Heart right ventricle (tissue), 16 donors: Measurements from ENCODE around the gene TNFAIP2. TPM values are rescaled to one million over a fixed set of nuclear protein-coding genes. Genes with fewer than 3 reads are reported as not detected.
"Not testable (repeated sequence)": the region's sequence is repeated elsewhere in the genome, so short reads cannot be mapped to it uniquely, and the experiment has no call there.

Source experiments
- ATAC-seq, 8 donors: fragments of 200-7000 bp; cut with Tn5 transposase; one replicate each; pipeline ENCODE4 v1.9.1; 2020; ENCODE audit warnings: mild to moderate bottlenecking in 8 of 8, moderate library complexity in 8 of 8, moderate number of reproducible peaks in 1 of 8
- DNase-seq, 2 donors: peaks; one replicate each; pipeline ENCODE4 v3.0.0-alpha.2; 2020
- H3K27ac ChIP-seq, 10 donors: fragments of 200-600 bp; sonication (generic) in 2 of 10; one replicate each; pipeline versions ENCODE4 v1.5.0 to v1.8.0; 2020 to 2022; ENCODE audit warnings: mild to moderate bottlenecking in 3 of 10
- H3K27me3 ChIP-seq, 7 donors: fragments of 200-600 bp; one replicate each; pipeline ENCODE4 v1.8.0; 2021 to 2022; ENCODE audit warnings: mild to moderate bottlenecking in 2 of 7
- H3K36me3 ChIP-seq, 9 donors: fragments of 200-600 bp; sonication (generic) in 1 of 9; one replicate each; pipeline versions ENCODE4 v1.5.0 to v1.8.0; 2020 to 2022; ENCODE audit warnings: mild to moderate bottlenecking in 2 of 9
- H3K4me1 ChIP-seq, 9 donors: fragments of 200-600 bp; sonication (generic) in 1 of 9; one replicate each; pipeline versions ENCODE4 v1.5.0 to v1.8.0; 2020 to 2022; ENCODE audit warnings: mild to moderate bottlenecking in 4 of 9
- H3K4me3 ChIP-seq, 10 donors: fragments of 200-600 bp; sonication (generic) in 2 of 10; one replicate each; pipeline versions ENCODE4 v1.5.0 to v1.8.0; 2020 to 2022; ENCODE audit warnings: mild to moderate bottlenecking in 7 of 10, moderate library complexity in 2 of 10
- H3K9me3 ChIP-seq, 11 donors: fragments of 200-600 bp in 10 of 11; sonication (generic) in 2 of 11; one replicate each; pipeline versions ENCODE4 v1.5.0 to v1.8.0; 2013 to 2022; ENCODE audit warnings: mild to moderate bottlenecking in 2 of 11, control low read depth in 1 of 11, moderate library complexity in 1 of 11
- WGBS, 2 donors: extraction: QIAGEN DNeasy Blood & Tissue Kit; methylation state at CpG; one replicate each; pipeline ENCODE4 v1.1.7; 2013; ENCODE audit warnings: inconsistent platforms in 1 of 2; 5-methylcytosine and 5-hydroxymethylcytosine counted together
- intact Hi-C, 10 donors: fragments of 100-400 bp; cut with DNase I; formaldehyde crosslinking; loops; one replicate each; pipeline versions ENCODE4 v1.11.1 to v1.14.2; 2022
- polyA plus RNA-seq, 2 donors: library from polyadenylated mRNA; stranded (reverse); fragments of 200-250 nt; gene quantifications; one replicate each; pipeline ENCODE4 v1.2.3, GENCODE V29; 2013
- total RNA-seq, 10 donors: library from RNA; stranded (reverse); fragmentation: NEBNext Ultra II Directional in 3 of 10; extraction: Animal tissue kit (Norgen Biotek cat#: 25700) in 3 of 10; gene quantifications; one replicate each; pipeline versions ENCODE4 v1.2.1 to v1.2.4, GENCODE V29; 2021 to 2023
- TF ChIP-seq, protein P1 (sequence below), 9 donors: fragments of 200-600 bp; sonication (generic) in 2 of 9; IDR thresholded peaks; one replicate each; pipeline versions ENCODE4 v1.5.0 to v1.8.0; 2021 to 2022; ENCODE audit warnings: antibody characterized with exemption in 9 of 9, mild to moderate bottlenecking in 5 of 9, moderate library complexity in 1 of 9
- donor health status: Arrhythmogenic right ventricular cardiomyopathy.
- donor health status: ischemic (EF 13 %, LVEDD 7.1; RV severe dilation, severe dysfunction).
- donor health status: healthy with polysubstance abuse.
- donor health status: DM: no; HTN: yes; CAD: no.
- donor health status: DM: no; HTN: no; CAD: no.
- donor health status: ischemic (EF 25% LVEDD 6.9; RV normal size, moderate dysfunction).
- donor health status: ischemic (EF 25% LVEDD 5.7; RV mildly dilated, moderate dysfunction).
- donor health status: healthy.
- donor health status: DM: yes; HTN: yes; CAD: no.
- donor health status: Ischemic cardiomyopathy.
- donor health status: ischemic (EF 35%, LVEDD 5.7; RV mildly dilated, moderate dysfunction).
- donor health status: nonischemic (EF 11% LVEDD 7.7; RV severe dilation, severe dysfunction).
- donor health status: DM: yes; HTN: yes; CAD: no.
- donor health status: PGD.
- donor health status: ischemic (EF 29% LVEDD 5.4; RV normal size, mild dysfunction).
- donor health status: nonischemic (EF 23%, LVEDD 6.1; RV moderate dilation, normal function).

Gene TNFAIP2
- total and polyA plus RNA-seq, 12 donors: 21.8 to 138 (median 42.0) TPM

- no peaks in the 10 kb centered on the region for H3K27me3 ChIP-seq
These were observed 7.3 kb upstream of the TNFAIP2 start for GRCh38 chr14:103115845-103116572.

GRCh38 chr14:103116636-103117035 lies 6.6 kb upstream of the TNFAIP2 start:
- Histone ChIP-seq H3K4me1 (peaks cover 0 to 87% (median 44%) of the 10 kb centered on the region in 9 donors), H3K27ac (no peak overlapping the region), H3K27me3 (no peaks in the 10 kb centered on the region), H3K4me3 (no peak overlapping the region), H3K9me3 (no peaks in the 10 kb centered on the region), H3K36me3 (no peaks in the 10 kb centered on the region)
- intact Hi-C loops: no loop called here
- TF ChIP-seq, protein P1, sequence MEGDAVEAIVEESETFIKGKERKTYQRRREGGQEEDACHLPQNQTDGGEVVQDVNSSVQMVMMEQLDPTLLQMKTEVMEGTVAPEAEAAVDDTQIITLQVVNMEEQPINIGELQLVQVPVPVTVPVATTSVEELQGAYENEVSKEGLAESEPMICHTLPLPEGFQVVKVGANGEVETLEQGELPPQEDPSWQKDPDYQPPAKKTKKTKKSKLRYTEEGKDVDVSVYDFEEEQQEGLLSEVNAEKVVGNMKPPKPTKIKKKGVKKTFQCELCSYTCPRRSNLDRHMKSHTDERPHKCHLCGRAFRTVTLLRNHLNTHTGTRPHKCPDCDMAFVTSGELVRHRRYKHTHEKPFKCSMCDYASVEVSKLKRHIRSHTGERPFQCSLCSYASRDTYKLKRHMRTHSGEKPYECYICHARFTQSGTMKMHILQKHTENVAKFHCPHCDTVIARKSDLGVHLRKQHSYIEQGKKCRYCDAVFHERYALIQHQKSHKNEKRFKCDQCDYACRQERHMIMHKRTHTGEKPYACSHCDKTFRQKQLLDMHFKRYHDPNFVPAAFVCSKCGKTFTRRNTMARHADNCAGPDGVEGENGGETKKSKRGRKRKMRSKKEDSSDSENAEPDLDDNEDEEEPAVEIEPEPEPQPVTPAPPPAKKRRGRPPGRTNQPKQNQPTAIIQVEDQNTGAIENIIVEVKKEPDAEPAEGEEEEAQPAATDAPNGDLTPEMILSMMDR (IDR thresholded peaks at IDR 0.05): no peak
- ATAC-seq (no peak), DNase-seq (no peak)
- 91 to 93% methylated on average over 17 of the region's 17 CpGs for WGBS, 2 donors

More at GRCh38 chr14:103115845-103116572, 7.3 kb upstream of the TNFAIP2 start:
- Histone ChIP-seq H3K9me3 (no peaks in the 10 kb centered on the region), H3K4me1 (peaks cover 0 to 87% (median 44%) of the 10 kb centered on the region in 9 donors), H3K27ac (peak overlapping the region in 1 of 10 donors; percentile 80), H3K4me3 (no peak overlapping the region), H3K36me3 (no peaks in the 10 kb centered on the region)
- no peak for ATAC-seq
- TF ChIP-seq, protein P1 (IDR thresholded peaks at IDR 0.05): no peak
- WGBS, 2 donors: 87 to 96% methylated on average over 10 of the region's 10 CpGs
- no peak for DNase-seq
- intact Hi-C loops: no loop called here

DNA sequence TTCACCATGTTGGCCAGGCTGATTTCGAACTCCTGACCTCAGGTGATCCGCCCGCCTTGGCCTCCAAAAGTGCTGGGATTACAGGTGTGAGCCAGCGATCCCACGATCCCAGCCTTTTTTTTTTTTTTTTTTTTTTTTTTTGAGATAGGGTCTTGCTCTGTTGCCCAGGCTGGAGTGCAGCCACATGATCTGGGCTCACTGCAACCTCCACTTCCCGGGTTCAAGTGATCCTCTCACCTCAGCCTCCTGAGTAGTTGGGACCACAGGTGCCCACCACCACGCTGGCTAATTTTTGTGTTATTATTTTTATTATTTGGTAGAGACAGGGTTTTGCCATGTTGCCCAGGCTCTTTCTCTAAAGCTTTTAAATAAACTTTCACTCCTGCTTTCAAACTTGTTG lies 5.8 kb upstream of the TNFAIP2 start:
- WGBS, 2 donors: 92% methylated on average over 7 of the region's 7 CpGs
- H3K9me3 ChIP-seq, intact Hi-C loops, H3K27me3 ChIP-seq, H3K36me3 ChIP-seq, ATAC-seq, H3K4me3 ChIP-seq, DNase-seq: not testable (repeated sequence)
- peaks cover 7 to 87% (median 47%) of the 10 kb centered on the region in 9 donors for H3K4me1 ChIP-seq
- peak overlapping the region in 7 of 10 donors; percentile 19 to 71 (median 45) for H3K27ac ChIP-seq

DNA sequence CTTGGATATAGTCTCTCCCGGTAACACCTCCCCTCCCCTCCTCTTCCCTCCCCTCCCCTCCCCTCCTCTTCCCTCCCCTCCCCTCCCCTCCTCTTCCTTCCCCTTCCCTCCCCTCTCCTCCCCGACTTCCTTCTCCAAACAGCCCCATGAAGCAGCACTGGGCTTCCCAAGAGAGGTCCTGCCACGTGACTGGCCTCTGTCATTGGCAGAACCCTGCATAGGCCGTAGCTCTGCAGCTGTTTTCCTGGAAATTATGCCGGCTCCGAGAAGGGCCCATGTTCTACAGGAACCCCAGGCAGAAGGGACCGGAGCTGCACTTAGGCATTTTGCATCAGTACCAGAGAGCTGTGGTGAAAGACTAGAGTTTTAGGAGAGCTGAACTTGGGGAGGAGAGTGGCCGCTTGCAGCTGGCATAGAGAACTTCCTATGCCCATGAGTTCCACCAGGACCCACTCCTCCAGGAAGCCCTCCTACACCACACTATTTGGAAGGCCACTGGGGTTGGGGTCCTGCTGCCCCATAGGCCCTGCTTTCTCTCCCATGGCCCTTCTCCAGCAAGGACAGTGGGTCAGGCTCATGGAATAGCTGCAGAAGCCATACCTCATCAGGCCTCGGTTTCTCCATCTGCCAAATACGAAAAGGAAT lies 5.1 kb upstream of the TNFAIP2 start:
- peak; percentile 75 to 92 for DNase-seq
- Histone ChIP-seq H3K9me3 (no peaks in the 10 kb centered on the region), H3K4me1 (peaks cover 11 to 88% (median 51%) of the 10 kb centered on the region in 9 donors), H3K4me3 (no peak overlapping the region), H3K27me3 (no peaks in the 10 kb centered on the region), H3K27ac (peak overlapping the region; percentile 3 to 99 (median 73)), H3K36me3 (no peaks in the 10 kb centered on the region)
- ATAC-seq: peak; percentile 43 to 68 (median 52)
- intact Hi-C loops: no loop called here
- 35 to 42% methylated on average over 8 to 10 of the region's 10 CpGs for WGBS, 2 donors
- TF ChIP-seq, protein P1 (IDR thresholded peaks at IDR 0.05): no peak
